Mesenchymal stem cell (in vitro differentiated cells and primary cell): ENCODE data around the gene FAM83C.

Experiments used
- DNase-seq: peaks from one replicate; pipeline ENCODE4 v3.0.0-alpha.2; 2013
- H2AFZ ChIP-seq: one replicate; pipeline ENCODE4 v1.6.1; 2013; ENCODE audit warnings: low read depth, mild to moderate bottlenecking, control low read depth, inconsistent platforms, low read length, moderate library complexity
- H2AK5ac ChIP-seq: 2 replicates; pipeline ENCODE4 v1.6.1; 2013; ENCODE audit warnings: low read length, moderate library complexity, mild to moderate bottlenecking, inconsistent platforms; ENCODE audit not compliant: severe bottlenecking
- H2BK120ac ChIP-seq: one replicate; pipeline ENCODE4 v1.6.1; 2013; ENCODE audit warnings: low read depth, mild to moderate bottlenecking, inconsistent platforms, low read length, moderate library complexity
- H2BK12ac ChIP-seq, 2 experiments: one replicate each; pipeline ENCODE4 v1.6.1; 2013; ENCODE audit warnings: inconsistent platforms in 2 of 2, low read length in 2 of 2, mild to moderate bottlenecking in 2 of 2, moderate library complexity in 2 of 2, control low read depth in 1 of 2
- H2BK15ac ChIP-seq: one replicate; pipeline ENCODE4 v1.6.1; 2013; ENCODE audit warnings: mild to moderate bottlenecking, low read depth, inconsistent platforms; ENCODE audit not compliant: poor library complexity, severe bottlenecking
- H2BK5ac ChIP-seq: 2 replicates; pipeline ENCODE4 v1.6.1; 2013; ENCODE audit warnings: low read depth, mild to moderate bottlenecking, low read length, control low read depth, inconsistent platforms; ENCODE audit not compliant: poor library complexity, severe bottlenecking
- H3K14ac ChIP-seq, 2 experiments: one replicate each; pipeline ENCODE4 v1.6.1; 2013; ENCODE audit warnings: inconsistent platforms in 2 of 2, low read length in 2 of 2, control low read depth in 1 of 2, mild to moderate bottlenecking in 1 of 2, moderate library complexity in 1 of 2
- H3K18ac ChIP-seq, 2 experiments: one replicate each; pipeline ENCODE4 v1.6.1; 2013; ENCODE audit warnings: inconsistent platforms in 2 of 2, low read length in 2 of 2, control low read depth in 1 of 2, low read depth in 1 of 2, mild to moderate bottlenecking in 1 of 2
- H3K23ac ChIP-seq, 2 experiments: one replicate each; pipeline ENCODE4 v1.6.1; 2013; ENCODE audit warnings: inconsistent platforms in 2 of 2, low read length in 2 of 2, mild to moderate bottlenecking in 2 of 2, moderate library complexity in 2 of 2, control low read depth in 1 of 2
- H3K27ac ChIP-seq: 2 replicates; pipeline ENCODE4 v1.5.1; 2013; ENCODE audit warnings: mild to moderate bottlenecking, moderate library complexity, low read length, control low read depth, inconsistent platforms; ENCODE audit not compliant: poor library complexity, severe bottlenecking
- H3K27me3 ChIP-seq, 2 experiments: 2 replicates each; pipeline versions ENCODE4 v1.6.1 to v1.7.0; 2013; ENCODE audit warnings: low read length in 2 of 2, mild to moderate bottlenecking in 2 of 2, moderate library complexity in 2 of 2, control low read depth in 1 of 2, inconsistent platforms in 1 of 2; ENCODE audit not compliant: control insufficient read depth in 1 of 2, insufficient read depth in 1 of 2
- H3K36me3 ChIP-seq, 2 experiments: 2 replicates each; pipeline versions ENCODE4 v1.6.1 to v1.7.0; 2013; ENCODE audit warnings: low read length in 2 of 2, control low read depth in 1 of 2, inconsistent platforms in 1 of 2, low read depth in 1 of 2, mild to moderate bottlenecking in 1 of 2; ENCODE audit not compliant: insufficient read depth in 2 of 2, control insufficient read depth in 1 of 2
- H3K4ac ChIP-seq, 2 experiments: one replicate each; pipeline ENCODE4 v1.6.1; 2013; ENCODE audit warnings: inconsistent platforms in 2 of 2, low read length in 2 of 2, mild to moderate bottlenecking in 2 of 2, moderate library complexity in 2 of 2, control low read depth in 1 of 2, low read depth in 1 of 2
- H3K4me1 ChIP-seq: 2 replicates; pipeline ENCODE4 v1.6.1; 2013; ENCODE audit warnings: low read depth, low read length, control low read depth; ENCODE audit not compliant: control insufficient read depth, insufficient read depth
- H3K4me2 ChIP-seq: 2 replicates; pipeline ENCODE4 v1.6.1; 2013; ENCODE audit warnings: low read length, mild to moderate bottlenecking, inconsistent platforms; ENCODE audit not compliant: poor library complexity, severe bottlenecking
- H3K4me3 ChIP-seq, 2 experiments: 2 replicates each; pipeline versions ENCODE4 v1.5.1 to v1.7.0; 2013; ENCODE audit warnings: low read length in 2 of 2, mild to moderate bottlenecking in 2 of 2, control low read depth in 1 of 2, low read depth in 1 of 2; ENCODE audit not compliant: insufficient read depth in 1 of 2
- H3K79me1 ChIP-seq: replicated peaks from 2 replicates; pipeline ENCODE4 v1.6.1; 2013; ENCODE audit warnings: mild to moderate bottlenecking, control low read depth, low read length, inconsistent platforms; ENCODE audit not compliant: poor library complexity, severe bottlenecking
- H3K9ac ChIP-seq: 2 replicates; pipeline ENCODE4 v1.7.0; 2013; ENCODE audit warnings: mild to moderate bottlenecking, low read length, moderate library complexity
- H3K9me3 ChIP-seq: 2 replicates; pipeline ENCODE4 v1.7.0; 2013; ENCODE audit warnings: mild to moderate bottlenecking, low read length; ENCODE audit not compliant: control insufficient read depth
- H4K8ac ChIP-seq: one replicate; pipeline ENCODE4 v1.6.1; 2013; ENCODE audit warnings: inconsistent platforms, mild to moderate bottlenecking, low read length, moderate library complexity
- H4K91ac ChIP-seq: one replicate; pipeline ENCODE4 v1.6.1; 2013; ENCODE audit warnings: mild to moderate bottlenecking, low read length, inconsistent platforms
- WGBS: methylation state at CpG from one replicate; pipeline ENCODE4 v1.1.7; 2013; ENCODE audit warnings: mixed read lengths; 5-methylcytosine and 5-hydroxymethylcytosine counted together

The FAM83C gene

GRCh38 chr20:35238735-35239134, 53.5 kb downstream of the FAM83C start:
- H3K4ac ChIP-seq, result no peak overlapping the region
- H3K36me3 ChIP-seq, result peaks cover 3 to 4% of the 10 kb centered on the region in 2 experiments
- H2AK5ac ChIP-seq, result no peak overlapping the region
- DNase-seq, result no peak
- no peak overlapping the region for H3K4me2 ChIP-seq
- no peaks in the 10 kb centered on the region for H3K79me1 ChIP-seq
- H4K8ac ChIP-seq, result no peak overlapping the region
- no peak overlapping the region for H3K18ac ChIP-seq
- 91% methylated on average over 4 of the region's 5 CpGs for WGBS
- H3K4me3 ChIP-seq, result no peak overlapping the region
- no peak overlapping the region for H2BK5ac ChIP-seq
- no peak overlapping the region for H4K91ac ChIP-seq
- H3K23ac ChIP-seq, result no peak overlapping the region
- H2AFZ ChIP-seq, result no peak overlapping the region
- peaks cover 3% of the 10 kb centered on the region for H3K9me3 ChIP-seq
- H3K4me1 ChIP-seq, result peaks cover 5% of the 10 kb centered on the region
- H2BK12ac ChIP-seq, result no peak overlapping the region
- no peaks in the 10 kb centered on the region for H3K27me3 ChIP-seq
- no peak overlapping the region for H2BK15ac ChIP-seq
- no peak overlapping the region for H3K27ac ChIP-seq
- no peak overlapping the region for H3K14ac ChIP-seq
- no peak overlapping the region for H3K9ac ChIP-seq
- no peak overlapping the region for H2BK120ac ChIP-seq

DNA sequence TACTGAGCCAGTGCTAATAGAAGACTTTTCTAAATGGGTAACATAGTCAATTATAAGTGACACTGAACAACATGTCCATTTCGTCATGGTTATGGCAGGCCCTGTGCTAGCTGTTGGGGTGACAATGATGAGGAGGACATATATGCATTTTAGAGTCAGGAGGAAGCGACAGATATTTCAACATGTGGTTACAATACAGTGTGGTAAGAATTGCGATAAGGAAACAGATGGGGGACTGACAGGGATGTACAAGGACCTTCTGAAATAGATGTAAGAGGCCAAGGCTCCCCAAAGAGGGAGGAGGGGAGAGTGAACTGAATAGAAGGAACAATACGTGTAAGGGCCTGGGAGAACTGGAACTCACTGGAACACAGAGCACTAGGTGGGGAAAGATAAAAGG, 54.1 kb downstream of the FAM83C start:
- H3K23ac ChIP-seq, result no peak overlapping the region
- H4K91ac ChIP-seq, result no peak overlapping the region
- no peak overlapping the region for H3K27ac ChIP-seq
- no peak overlapping the region for H3K14ac ChIP-seq
- no peak overlapping the region for H3K4ac ChIP-seq
- H3K27me3 ChIP-seq, result no peaks in the 10 kb centered on the region
- no peak overlapping the region for H2BK5ac ChIP-seq
- peaks cover 5% of the 10 kb centered on the region for H3K4me1 ChIP-seq
- peaks cover 3 to 4% of the 10 kb centered on the region in 2 experiments for H3K36me3 ChIP-seq
- no peak overlapping the region for H4K8ac ChIP-seq
- no peaks in the 10 kb centered on the region for H3K79me1 ChIP-seq
- no peak overlapping the region for H2AK5ac ChIP-seq
- 94% methylated on average over 4 of the region's 4 CpGs for WGBS
- H3K18ac ChIP-seq, result no peak overlapping the region
- H2BK15ac ChIP-seq, result no peak overlapping the region
- H2AFZ ChIP-seq, result no peak overlapping the region
- H3K9me3 ChIP-seq, result peaks cover 3% of the 10 kb centered on the region
- no peak overlapping the region for H3K9ac ChIP-seq
- H2BK12ac ChIP-seq, result no peak overlapping the region
- H2BK120ac ChIP-seq, result no peak overlapping the region
- H3K4me2 ChIP-seq, result no peak overlapping the region
- no peak overlapping the region for H3K4me3 ChIP-seq
- DNase-seq, result no peak

DNA sequence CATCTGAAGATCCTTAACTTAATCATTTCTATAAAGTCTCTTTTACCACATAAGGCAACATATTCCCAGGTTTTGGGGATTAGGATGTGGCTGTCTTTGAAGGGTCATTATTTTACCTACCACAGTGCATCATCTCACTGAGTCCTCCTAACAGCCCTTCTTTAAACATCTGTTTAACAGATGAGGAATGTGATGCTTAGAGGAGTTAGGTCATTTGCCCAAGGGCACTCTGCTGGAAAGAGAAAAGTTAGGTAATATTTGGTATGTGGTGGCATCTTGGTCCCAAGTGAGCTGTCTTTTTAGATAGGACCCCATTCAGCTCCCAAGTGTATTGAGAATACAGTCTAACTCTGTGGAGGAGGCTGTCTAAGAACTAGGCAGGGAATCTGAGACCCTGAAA, 54.7 kb downstream of the FAM83C start:
- no peaks in the 10 kb centered on the region for H3K27me3 ChIP-seq
- no peak overlapping the region for H2BK120ac ChIP-seq
- H3K4me3 ChIP-seq, result no peak overlapping the region
- DNase-seq, result no peak
- H3K18ac ChIP-seq, result no peak overlapping the region
- H2BK15ac ChIP-seq, result no peak overlapping the region
- no peak overlapping the region for H4K8ac ChIP-seq
- no peak overlapping the region for H4K91ac ChIP-seq
- no peak overlapping the region for H2AK5ac ChIP-seq
- no peak overlapping the region for H2BK5ac ChIP-seq
- peaks cover 9% of the 10 kb centered on the region for H3K4me1 ChIP-seq
- H3K23ac ChIP-seq, result no peak overlapping the region
- peaks cover 3% of the 10 kb centered on the region for H3K9me3 ChIP-seq
- peaks cover 3 to 4% of the 10 kb centered on the region in 2 experiments for H3K36me3 ChIP-seq
- no peak overlapping the region for H3K4ac ChIP-seq
- no peak overlapping the region for H3K9ac ChIP-seq
- H3K27ac ChIP-seq, result no peak overlapping the region
- H2AFZ ChIP-seq, result no peak overlapping the region
- H3K79me1 ChIP-seq, result no peaks in the 10 kb centered on the region
- no peak overlapping the region for H3K14ac ChIP-seq
- no peak overlapping the region for H3K4me2 ChIP-seq
- H2BK12ac ChIP-seq, result no peak overlapping the region

GRCh38 chr20:35235881-35236280, 56.3 kb downstream of the FAM83C start:
- no peak overlapping the region for H4K91ac ChIP-seq
- H3K27ac ChIP-seq, result no peak overlapping the region
- H3K9ac ChIP-seq, result no peak overlapping the region
- H4K8ac ChIP-seq, result no peak overlapping the region
- peaks cover 3 to 4% of the 10 kb centered on the region in 2 experiments for H3K36me3 ChIP-seq
- DNase-seq, result no peak
- H3K4me2 ChIP-seq, result no peak overlapping the region
- no peak overlapping the region for H2AK5ac ChIP-seq
- H2BK15ac ChIP-seq, result no peak overlapping the region
- H3K4me3 ChIP-seq, result no peak overlapping the region
- H2BK120ac ChIP-seq, result no peak overlapping the region
- H3K14ac ChIP-seq, result no peak overlapping the region
- H3K4ac ChIP-seq, result no peak overlapping the region
- peaks cover 4% of the 10 kb centered on the region for H3K4me1 ChIP-seq
- H3K79me1 ChIP-seq, result no peaks in the 10 kb centered on the region
- H3K9me3 ChIP-seq, result peaks cover 3% of the 10 kb centered on the region
- no peak overlapping the region for H2AFZ ChIP-seq
- 97% methylated on average over 6 of the region's 6 CpGs for WGBS
- H3K23ac ChIP-seq, result no peak overlapping the region
- H2BK12ac ChIP-seq, result no peak overlapping the region
- no peak overlapping the region for H3K18ac ChIP-seq
- H2BK5ac ChIP-seq, result no peak overlapping the region
- no peaks in the 10 kb centered on the region for H3K27me3 ChIP-seq
